Tibial nerve (tissue), 4 donors: ENCODE measurements around the gene GRIN3B.

Experiments
- CTCF ChIP-seq, 5 experiments: fragments of 200-600 bp in 3 of 5; fragments of 450-650 bp in 2 of 5; sonication (generic) in 3 of 5; IDR thresholded peaks; one replicate each; pipeline ENCODE4 v1.5.1; 2016 to 2019; ENCODE audit warnings: antibody characterized with exemption in 5 of 5, mild to moderate bottlenecking in 3 of 5, moderate library complexity in 2 of 5
- EP300 ChIP-seq, 2 donors: sonication (generic); formaldehyde crosslinking; IDR thresholded peaks; one replicate each; pipeline ENCODE4 v1.6.1; 2017; ENCODE audit warnings: antibody characterized with exemption in 2 of 2, mild to moderate bottlenecking in 1 of 2

GRCh38 chr19:1035998-1036621 is 35.9 kb downstream of the GRIN3B start:
- TF ChIP-seq CTCF (IDR thresholded peaks at IDR 0.05) = no peak
- TF ChIP-seq EP300 (IDR thresholded peaks at IDR 0.05) = no peak
